ENCODE measurements around the gene TBC1D22A.

TBC1D22A gene

DNA sequence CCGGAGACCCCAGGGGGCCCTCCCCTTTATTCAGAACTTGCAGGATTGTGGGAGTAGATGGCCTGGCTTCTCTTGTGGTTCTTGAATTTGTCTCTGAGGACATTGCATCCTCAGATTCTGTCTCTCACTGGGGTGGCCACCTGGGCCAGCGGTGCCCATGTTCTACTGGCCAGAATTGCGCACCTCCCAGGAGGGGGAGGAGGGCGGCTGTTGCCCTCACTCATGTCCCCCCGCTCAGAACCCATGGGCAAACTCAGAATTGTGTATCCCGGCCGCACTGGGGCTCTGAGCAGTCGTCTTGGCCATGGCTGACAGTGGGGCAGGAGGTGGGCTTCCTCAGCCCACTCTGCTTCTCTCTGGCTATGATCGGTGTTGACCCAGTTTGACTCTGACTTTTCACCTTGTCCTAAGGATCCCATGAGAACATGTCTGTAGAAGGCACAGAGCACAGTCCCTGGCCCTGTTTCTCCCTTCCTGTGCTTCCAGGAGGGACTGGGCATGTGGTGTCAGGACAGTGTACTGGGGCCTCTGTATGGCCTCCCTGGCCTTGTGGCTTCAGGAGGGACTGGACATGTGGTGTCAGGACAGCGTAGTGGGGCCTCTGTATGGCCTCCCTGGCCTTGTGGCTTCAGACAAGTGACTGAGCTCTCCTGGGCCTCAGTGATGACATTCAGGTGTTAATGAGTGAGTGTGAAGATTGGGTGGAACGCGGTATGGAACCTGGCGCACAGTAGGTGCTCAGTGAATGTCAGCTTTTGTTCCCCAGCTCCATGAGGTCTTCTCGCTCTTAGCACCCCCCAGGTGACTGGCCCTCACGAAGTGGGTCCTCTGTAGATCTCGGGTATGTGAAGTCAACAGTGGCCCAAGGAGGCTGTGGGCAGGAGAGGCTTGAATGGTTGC lies 99.3 kb downstream of the TBC1D22A start:
- DNase-seq: no peak

- DNase-seq: no peak
Measured at GRCh38 chr22:46862418-46863324, 100.2 kb downstream of the TBC1D22A start.

DNA sequence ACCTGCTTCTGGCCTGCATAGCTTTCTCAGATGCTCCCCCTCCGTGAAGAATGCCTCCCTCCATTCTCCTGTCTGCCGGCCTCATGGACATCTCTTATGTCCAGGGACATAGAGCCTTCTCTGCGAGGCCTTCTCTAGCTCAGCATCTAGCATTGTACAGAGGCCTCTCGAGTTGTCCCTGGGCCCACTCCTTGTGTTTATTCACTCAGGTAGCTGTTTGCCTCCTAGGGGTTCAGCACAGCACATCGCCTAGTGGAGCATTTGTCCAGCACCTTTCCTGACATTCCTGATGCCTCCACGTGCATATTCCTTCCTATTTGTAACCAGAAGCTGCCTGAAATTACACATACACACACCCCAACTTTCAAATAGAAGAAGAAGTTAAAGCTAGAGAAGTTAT lies 101.3 kb downstream of the TBC1D22A start:
- no peak for DNase-seq

- DNase-seq: no peak
Measured at GRCh38 chr22:46864314-46865051, 102.0 kb downstream of the TBC1D22A start.

- DNase-seq: no peak
Measured at GRCh38 chr22:46865052-46865434, 102.6 kb downstream of the TBC1D22A start.

- DNase-seq: no peak
Measured at GRCh38 chr22:46865642-46866041, 103.2 kb downstream of the TBC1D22A start.

DNA sequence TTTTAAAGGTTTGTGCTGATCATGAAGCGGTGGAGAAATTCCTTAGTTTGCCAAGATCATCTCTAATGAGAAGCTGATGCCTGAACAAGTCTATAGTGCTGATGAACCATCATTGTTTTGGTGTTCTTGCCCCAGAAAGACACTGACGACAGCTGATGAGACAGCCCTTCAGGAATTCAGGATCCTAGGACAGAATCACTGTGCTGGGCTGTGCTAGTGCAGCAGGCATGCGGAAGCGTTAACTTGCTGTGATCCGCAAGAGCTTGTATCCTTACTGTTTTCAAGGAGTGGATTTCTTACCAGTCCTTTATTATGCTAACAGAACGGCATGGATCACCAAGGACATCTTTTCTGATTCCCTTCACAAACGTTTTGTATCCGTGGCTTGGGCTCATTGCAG lies 104.1 kb downstream of the TBC1D22A start:
- no peak for DNase-seq

GRCh38 chr22:46867106-46867505 lies 104.7 kb downstream of the TBC1D22A start:
- no peak for DNase-seq

DNA sequence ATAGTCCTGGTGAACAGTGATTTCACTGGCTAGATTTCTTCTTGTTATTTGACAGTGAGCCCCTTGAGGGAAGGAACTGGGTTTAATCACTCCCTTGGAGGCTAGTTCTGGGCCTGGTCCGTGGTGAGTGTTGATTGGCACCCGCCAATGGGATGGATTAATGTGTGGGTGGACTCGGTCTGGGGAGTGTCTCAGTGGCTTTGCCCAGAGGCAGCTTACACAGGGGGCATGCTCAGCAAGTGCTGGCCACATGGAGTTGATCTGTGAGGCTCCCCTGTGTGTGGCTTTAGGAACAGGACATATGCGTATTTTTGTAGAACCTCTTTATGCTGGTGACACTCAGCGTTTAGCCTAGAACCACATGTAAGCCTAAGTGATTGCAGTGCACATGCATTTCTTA lies 106.9 kb downstream of the TBC1D22A start:
- no peak for DNase-seq

- DNase-seq: no peak
Measured at GRCh38 chr22:46869831-46870441, 107.5 kb downstream of the TBC1D22A start.

GRCh38 chr22:46871826-46872225 lies 109.4 kb downstream of the TBC1D22A start:
- DNase-seq: no peak

DNA sequence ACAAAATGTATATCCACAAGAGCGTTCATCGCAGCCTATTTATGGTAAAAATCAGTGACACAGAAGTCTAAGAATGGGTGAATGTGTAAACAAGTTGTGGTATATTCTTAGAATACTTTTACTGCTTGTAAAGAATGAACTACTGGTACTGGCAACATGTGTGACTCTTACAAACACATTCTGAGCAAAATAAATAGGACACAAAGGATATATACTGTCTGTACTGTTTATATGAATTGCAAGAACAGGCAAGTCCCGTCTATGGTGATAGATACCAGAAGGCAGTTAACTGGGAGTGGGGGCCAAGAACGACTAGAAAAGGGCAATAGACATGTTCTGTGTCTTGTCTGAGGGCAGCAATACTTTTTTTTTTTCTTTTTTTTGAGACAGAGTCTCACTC lies 112.6 kb downstream of the TBC1D22A start:
- no peak for DNase-seq

DNA sequence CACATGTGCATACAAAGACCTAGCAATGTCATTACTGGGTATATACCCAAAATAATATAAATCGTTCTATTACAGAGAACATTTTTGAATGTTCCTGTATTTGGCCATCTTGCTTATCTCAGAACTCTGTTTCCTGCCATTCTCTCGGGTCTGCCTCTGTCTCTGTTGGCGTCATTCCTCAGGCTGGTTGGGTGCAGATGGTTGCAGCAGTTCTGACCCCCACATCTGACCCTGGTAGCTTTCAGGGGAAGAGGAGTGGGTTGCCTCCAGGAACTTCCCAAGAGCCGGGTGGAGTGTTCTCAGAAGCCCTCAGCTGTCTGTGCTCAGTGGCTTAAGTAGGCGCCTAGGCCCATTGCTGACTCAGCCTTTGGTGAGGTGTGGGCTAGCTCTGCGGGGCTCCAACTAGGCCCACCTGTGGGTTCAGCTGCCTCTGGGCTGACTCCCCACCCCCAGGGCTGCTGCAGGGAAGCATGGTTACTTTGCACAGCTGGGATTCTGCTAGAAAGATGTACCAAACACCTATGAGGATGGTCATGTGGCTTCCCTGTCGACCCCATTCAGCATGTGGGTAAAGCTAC lies 114.0 kb downstream of the TBC1D22A start:
- no peak for DNase-seq

DNA sequence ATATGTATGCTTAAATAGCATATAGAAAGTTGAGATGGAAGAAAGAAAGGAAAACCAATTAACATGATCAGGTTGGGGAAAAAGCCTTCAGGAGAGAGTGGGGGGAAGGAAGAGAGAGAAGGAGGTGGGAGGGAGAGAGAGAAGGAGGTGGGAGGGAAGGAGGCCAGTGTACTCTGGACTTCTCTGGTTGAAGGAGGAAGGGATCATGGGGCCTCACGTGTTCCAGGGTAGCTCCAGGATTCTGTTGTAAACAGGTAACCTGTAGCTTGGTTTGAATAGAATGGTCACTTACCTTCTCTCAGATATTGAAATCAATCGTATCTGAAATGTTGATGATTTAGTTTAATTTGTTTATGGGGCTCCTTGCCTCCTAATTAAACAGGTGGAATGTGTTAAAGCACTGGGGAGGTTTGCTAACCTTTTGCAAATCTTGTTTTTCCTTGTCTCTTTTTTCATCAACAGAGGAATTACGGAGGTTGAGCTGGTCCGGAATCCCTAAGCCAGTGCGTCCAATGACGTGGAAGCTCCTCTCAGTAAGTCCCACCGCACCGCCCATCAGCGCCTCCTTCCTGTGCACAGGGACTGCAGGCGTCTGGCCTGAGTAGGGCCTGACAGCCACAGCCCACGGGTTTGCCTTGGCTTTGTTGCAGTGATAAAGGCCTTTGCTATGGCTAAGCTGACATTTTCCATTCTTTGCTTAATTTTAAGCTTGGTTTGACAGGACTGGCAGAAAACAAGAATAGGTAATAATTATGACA lies 115.9 kb downstream of the TBC1D22A start:
- DNase-seq: no peak

DNA sequence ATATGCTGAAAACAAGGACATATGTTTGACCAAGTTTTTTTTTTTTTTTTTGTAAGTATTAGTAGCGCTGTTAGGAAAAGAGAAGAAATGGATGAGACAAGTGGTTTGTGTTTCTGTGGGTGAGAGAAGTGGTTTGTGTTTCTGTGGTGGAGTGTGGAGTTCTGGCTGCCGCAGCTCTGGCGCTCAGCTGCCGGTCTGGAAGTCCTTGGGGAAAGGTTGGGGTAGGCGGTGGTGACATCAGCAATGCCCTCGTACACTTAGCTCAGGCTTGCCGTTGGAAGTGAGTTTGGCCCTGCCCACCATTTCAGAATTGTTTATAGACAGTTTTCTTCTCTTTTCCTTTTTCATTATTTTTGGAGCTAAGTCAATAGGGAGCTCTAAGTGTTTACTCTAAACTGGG lies 116.6 kb downstream of the TBC1D22A start:
- no peak for DNase-seq

- no peak for DNase-seq
Measured at GRCh38 chr22:46881373-46882118, 119.1 kb downstream of the TBC1D22A start.

DNA sequence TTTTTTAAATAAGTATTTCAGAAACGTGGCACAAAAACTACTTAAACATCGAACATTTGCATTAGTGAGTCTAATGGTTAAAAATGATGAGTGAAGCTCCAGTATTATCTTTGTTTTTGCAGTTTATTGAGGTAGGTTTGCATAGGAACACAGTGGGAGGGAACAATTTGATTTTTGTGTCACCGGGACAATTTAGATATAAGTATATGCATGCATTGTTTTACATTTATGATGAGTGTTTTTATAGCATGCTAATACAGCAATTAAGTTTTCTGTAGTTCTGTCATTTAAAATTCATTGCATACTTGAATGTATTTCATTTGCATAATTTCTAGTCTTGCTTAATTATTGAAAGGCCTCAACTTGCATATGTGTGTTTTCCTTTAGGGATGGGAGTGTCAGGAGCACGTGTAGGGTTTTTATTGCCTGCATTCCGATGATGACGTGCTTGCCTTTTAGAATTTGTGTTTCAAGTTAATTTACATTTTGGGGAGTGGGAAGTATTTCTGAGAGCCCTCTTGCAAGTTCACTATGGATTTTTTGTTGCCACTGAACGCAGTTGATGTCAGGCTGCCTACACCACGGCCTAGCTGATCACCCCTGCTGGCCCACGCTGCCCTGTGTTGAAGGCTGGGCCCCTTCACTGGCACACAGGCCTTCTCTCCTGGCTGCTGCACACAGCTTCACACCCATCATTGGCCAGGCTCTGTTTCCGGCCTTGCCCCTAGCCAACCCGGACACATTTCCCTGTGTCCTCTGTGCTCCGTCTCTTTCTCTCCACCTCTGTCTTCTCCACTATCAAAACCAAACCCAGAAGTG lies 120.9 kb downstream of the TBC1D22A start:
- DNase-seq: no peak

DNA sequence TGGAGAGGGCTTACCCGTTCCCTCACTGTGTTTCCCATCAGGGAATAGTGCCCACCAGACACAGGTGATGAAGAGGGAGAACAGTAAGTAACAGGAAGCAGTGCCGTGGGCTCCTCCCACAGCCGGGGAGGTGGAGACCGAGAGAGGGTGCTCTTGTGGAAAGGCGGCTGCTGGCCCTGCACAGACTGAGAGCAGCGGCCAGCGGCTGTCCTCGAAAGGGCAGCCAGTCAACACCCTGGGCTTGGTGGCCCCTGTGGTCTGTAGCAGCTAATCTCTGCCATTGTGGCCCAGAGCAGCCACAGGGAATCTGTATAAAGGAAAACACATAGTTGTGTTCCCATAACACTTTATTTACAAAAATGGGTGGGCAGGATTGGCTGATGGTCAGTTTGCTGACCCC lies 121.9 kb downstream of the TBC1D22A start:
- DNase-seq: no peak

DNA sequence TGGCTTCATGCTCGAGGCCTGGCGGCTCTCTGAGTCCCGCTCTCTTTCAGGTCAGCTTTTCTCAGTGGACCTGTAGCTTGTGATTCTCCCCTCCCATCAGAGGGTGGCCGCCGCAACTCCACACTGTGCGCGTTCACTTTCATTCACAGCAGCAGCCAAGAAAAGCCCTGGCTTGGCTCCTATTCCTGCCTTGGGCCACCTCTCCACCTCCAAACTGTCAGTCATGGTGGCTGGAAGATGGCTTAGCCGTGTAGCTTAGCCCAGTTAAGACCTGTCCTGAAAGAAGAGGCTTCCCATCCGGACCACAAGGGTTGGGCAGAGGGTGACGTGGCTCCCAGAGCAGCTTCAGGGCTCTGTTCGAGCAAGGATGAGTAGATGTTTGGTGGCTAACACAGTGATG lies 125.5 kb downstream of the TBC1D22A start:
- no peak for DNase-seq

DNA sequence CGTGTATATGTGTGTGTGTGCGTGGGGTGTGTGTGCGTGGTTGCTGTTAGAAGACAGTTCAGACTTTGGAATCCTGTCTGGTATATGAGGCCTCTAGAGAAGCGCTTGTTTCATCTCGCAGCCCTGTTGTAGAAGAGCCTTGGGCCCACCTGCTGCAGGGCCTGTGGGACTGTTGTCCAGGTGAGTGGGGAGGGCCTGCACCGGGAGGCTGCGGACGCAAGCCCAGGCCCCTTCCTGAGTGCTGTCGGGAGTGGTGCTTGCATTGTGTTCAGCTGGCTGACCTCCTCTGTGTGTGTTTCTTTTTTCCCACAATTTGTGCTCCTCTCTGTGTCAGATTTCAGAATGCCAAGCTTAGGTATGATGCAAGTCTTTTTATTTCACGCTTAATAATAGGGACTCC lies 128.4 kb downstream of the TBC1D22A start:
- DNase-seq: no peak
